ENCODE measurements around the gene ACTN4. TPM values are rescaled to one million over a fixed set of nuclear protein-coding genes. Genes with fewer than 3 reads are reported as not detected.

Gene ACTN4
- total RNA-seq, 2 experiments from 2014 or later, result 86.8 to 178 TPM

GRCh38 chr19:38726761-38727301 lies 79.4 kb downstream of the ACTN4 start:
- Histone ChIP-seq H3K27ac (ENCODE audit: low read depth, low read length, poor library complexity, severe bottlenecking) (no peak overlapping the region), H3K4me1 (ENCODE audit: insufficient read depth, low read length, poor library complexity, severe bottlenecking) (no peaks in the 10 kb centered on the region), H3K9me2 (ENCODE audit: insufficient read depth, low read length) (no peaks in the 10 kb centered on the region), H4K20me1 (ENCODE audit: insufficient read depth, low read length) (no peaks in the 10 kb centered on the region), H2AFZ (ENCODE audit: low read length) (no peak overlapping the region), H3K4me2 (ENCODE audit: low read length) (no peak overlapping the region), H3K79me2 (ENCODE audit: insufficient read depth, low read depth, low read length) (no peaks in the 10 kb centered on the region), H3K9me3 (ENCODE audit: low read length) (no peaks in the 10 kb centered on the region), H3K4me3 (ENCODE audit: low read depth, low read length, poor library complexity, severe bottlenecking) (no peak overlapping the region), H3K36me3 (ENCODE audit: insufficient read depth, low read length) (peaks cover 55% of the 10 kb centered on the region; the same call in 1 of the 2 replicates)
- BruUV-seq (replicated peaks), result no TSS peak
- ChIA-PET POLR2A (interaction anchor here (0.7 kb wide), 1 partner anchor 279 kb away, joined by 3 read pairs; no protein-coding TSS in a partner anchor), CTCF (ENCODE audit: unreplicated experiment) (no interaction called here)
- DNase-seq (ENCODE audit: low spot score), result no peak
- TF ChIP-seq CTCF (conservative IDR thresholded peaks at IDR 0.05; ENCODE audit: low read length), result no peak
- TF ChIP-seq EZH2phosphoT487 (IDR thresholded peaks at IDR 0.05; ENCODE audit: borderline replicate concordance, low read depth, low read length), result no peak
- intact Hi-C loops (cut with micrococcal nuclease; ENCODE audit: unreplicated experiment), result loop anchor here (10.0 kb wide), 2 partner anchors 182 to 212 kb away; no protein-coding TSS in a partner anchor

- H2AFZ ChIP-seq (ENCODE audit: low read length), result no peak overlapping the region
- CTCF ChIA-PET (ENCODE audit: unreplicated experiment), result no interaction called here
- H4K20me1 ChIP-seq (ENCODE audit: insufficient read depth, low read length), result no peaks in the 10 kb centered on the region
- intact Hi-C loops (cut with micrococcal nuclease; ENCODE audit: unreplicated experiment), result loop anchor here (10.0 kb wide), 2 partner anchors 183 to 213 kb away; no protein-coding TSS in a partner anchor
- no peaks in the 10 kb centered on the region for H3K4me1 ChIP-seq (ENCODE audit: insufficient read depth, low read length, poor library complexity, severe bottlenecking)
- H3K79me2 ChIP-seq (ENCODE audit: insufficient read depth, low read depth, low read length), result no peaks in the 10 kb centered on the region
- H3K9me2 ChIP-seq (ENCODE audit: insufficient read depth, low read length), result no peaks in the 10 kb centered on the region
- no TSS peak for BruUV-seq (replicated peaks)
- no peak for DNase-seq (ENCODE audit: low spot score)
- TF ChIP-seq CTCF (conservative IDR thresholded peaks at IDR 0.05; ENCODE audit: low read length), result no peak
- no peak for TF ChIP-seq EZH2phosphoT487 (IDR thresholded peaks at IDR 0.05; ENCODE audit: borderline replicate concordance, low read depth, low read length)
- no peak overlapping the region for H3K27ac ChIP-seq (ENCODE audit: low read depth, low read length, poor library complexity, severe bottlenecking)
- peaks cover 49% of the 10 kb centered on the region; the same call in 1 of the 2 replicates for H3K36me3 ChIP-seq (ENCODE audit: insufficient read depth, low read length)
- no peaks in the 10 kb centered on the region for H3K9me3 ChIP-seq (ENCODE audit: low read length)
- no peak overlapping the region for H3K4me3 ChIP-seq (ENCODE audit: low read depth, low read length, poor library complexity, severe bottlenecking)
- H3K4me2 ChIP-seq (ENCODE audit: low read length), result no peak overlapping the region
- POLR2A ChIA-PET, result no interaction called here
Observed at GRCh38 chr19:38727306-38727867, 79.9 kb downstream of the ACTN4 start.
